Activated naive CD4-positive, alpha-beta T cell treated with anti-CD3 and anti-CD28 coated beads, Interleukin-2, amount 50 U/mL, for 16 hours (primary cell): Measurements from ENCODE around the gene AUH.
"Not testable (repeated sequence)": the region's sequence is repeated elsewhere in the genome, so short reads cannot be mapped to it uniquely, and the experiment has no call there.

Source experiments
- DNase-seq: peaks from one replicate; pipeline ENCODE4 v3.0.0-alpha.2; 2020

The AUH gene

GRCh38 chr9:91378054-91378453 is 16.3 kb upstream of the AUH start:
- not testable (repeated sequence) for DNase-seq

- DNase-seq, result no peak
Observed at GRCh38 chr9:91376239-91376638, 14.5 kb upstream of the AUH start.

- DNase-seq, result no peak
Observed at GRCh38 chr9:91374939-91375338, 13.2 kb upstream of the AUH start.

- no peak for DNase-seq
Observed at GRCh38 chr9:91371894-91372293, 10.2 kb upstream of the AUH start.

GRCh38 chr9:91370006-91370405 is 8.3 kb upstream of the AUH start:
- DNase-seq, result not testable (repeated sequence)

GRCh38 chr9:91364702-91365101 is 3.0 kb upstream of the AUH start:
- no peak for DNase-seq

- DNase-seq, result no peak
Observed at GRCh38 chr9:91364005-91364404, 2.3 kb upstream of the AUH start.

- no peak for DNase-seq
Observed at GRCh38 chr9:91362051-91362611, 413 bp upstream of the AUH start.

- no peak for DNase-seq
Observed at GRCh38 chr9:91360551-91361290, 997 bp downstream of the AUH start.

GRCh38 chr9:91359734-91360470 is 1.8 kb downstream of the AUH start:
- DNase-seq, result no peak

GRCh38 chr9:91359083-91359482 is 2.6 kb downstream of the AUH start:
- no peak for DNase-seq

- no peak for DNase-seq
Observed at GRCh38 chr9:91354881-91355280, 6.8 kb downstream of the AUH start.

GRCh38 chr9:91349115-91349555 is 12.6 kb downstream of the AUH start:
- no peak for DNase-seq

- DNase-seq, result no peak
Observed at GRCh38 chr9:91348191-91348807, 13.4 kb downstream of the AUH start.

GRCh38 chr9:91347377-91347776 is 14.3 kb downstream of the AUH start:
- DNase-seq, result no peak

GRCh38 chr9:91346644-91347043 is 15.1 kb downstream of the AUH start:
- no peak for DNase-seq

- DNase-seq, result no peak
Observed at GRCh38 chr9:91345978-91346377, 15.7 kb downstream of the AUH start.

GRCh38 chr9:91342575-91342974 is 19.1 kb downstream of the AUH start:
- no peak for DNase-seq

GRCh38 chr9:91341749-91342148 is 20.0 kb downstream of the AUH start:
- no peak for DNase-seq

- no peak for DNase-seq
Observed at GRCh38 chr9:91341258-91341746, 20.4 kb downstream of the AUH start.

- no peak for DNase-seq
Observed at GRCh38 chr9:91340395-91340967, 21.2 kb downstream of the AUH start.

- no peak for DNase-seq
Observed at GRCh38 chr9:91338681-91339080, 23.0 kb downstream of the AUH start.

GRCh38 chr9:91336786-91337185 is 24.9 kb downstream of the AUH start:
- no peak for DNase-seq
